Tibial nerve (tissue), 4 donors: ENCODE measurements around the gene FA2H. TPM values are rescaled to one million over a fixed set of nuclear protein-coding genes. Genes with fewer than 3 reads are reported as not detected.
A peak's percentile ranks its signal among the peaks of the same experiment; 100 is the strongest.

ENCODE experiments used
- DNase-seq, 2 donors: peaks; one replicate each; pipeline ENCODE4 v3.0.0-alpha.2; 2019; ENCODE audit warnings: low spot score in 2 of 2
- H3K27ac ChIP-seq, 4 donors: fragments of 200-600 bp; sonication (generic) in 3 of 4; one replicate each; pipeline ENCODE4 v1.5.1; 2017 to 2019; ENCODE audit warnings: mild to moderate bottlenecking in 1 of 4
- H3K27me3 ChIP-seq, 2 donors: fragments of 200-600 bp; sonication (generic) in 1 of 2; one replicate each; pipeline versions ENCODE4 v1.5.1 to v1.6.0; 2017 to 2019
- H3K36me3 ChIP-seq, 3 donors: fragments of 200-600 bp; sonication (generic); one replicate each; pipeline ENCODE4 v1.5.1; 2018 to 2019
- H3K4me1 ChIP-seq, 4 donors: fragments of 200-600 bp; sonication (generic) in 3 of 4; one replicate each; pipeline ENCODE4 v1.5.1; 2017 to 2019
- H3K4me3 ChIP-seq, 4 donors: fragments of 200-600 bp; sonication (generic) in 3 of 4; one replicate each; pipeline ENCODE4 v1.5.1; 2017 to 2019; ENCODE audit warnings: mild to moderate bottlenecking in 1 of 4, moderate library complexity in 1 of 4
- H3K9me3 ChIP-seq, 4 donors: fragments of 200-600 bp; sonication (generic) in 3 of 4; one replicate each; pipeline ENCODE4 v1.5.1; 2017 to 2019
- EP300 ChIP-seq, 2 donors: sonication (generic); formaldehyde crosslinking; IDR thresholded peaks; one replicate each; pipeline ENCODE4 v1.6.1; 2017; ENCODE audit warnings: antibody characterized with exemption in 2 of 2, mild to moderate bottlenecking in 1 of 2
- POLR2A ChIP-seq, 2 donors: fragments of 450-650 bp; IDR thresholded peaks; one replicate each; pipeline ENCODE4 v1.6.1; 2017; ENCODE audit warnings: antibody characterized with exemption in 2 of 2, mild to moderate bottlenecking in 2 of 2, moderate library complexity in 2 of 2
- WGBS, 2 donors: methylation state at CpG; one replicate each; pipeline ENCODE4 v1.1.5; 2018; 5-methylcytosine and 5-hydroxymethylcytosine counted together
- total RNA-seq, 4 donors: library from RNA; depleted of rRNA; stranded (reverse); fragments of >200 nt; gene quantifications; one replicate each; pipeline ENCODE4 v1.1.0, GENCODE V29; 2016
- TF ChIP-seq, protein P1 (sequence below), 5 experiments: fragments of 200-600 bp in 3 of 5; fragments of 450-650 bp in 2 of 5; sonication (generic) in 3 of 5; IDR thresholded peaks; one replicate each; pipeline ENCODE4 v1.5.1; 2016 to 2019; ENCODE audit warnings: antibody characterized with exemption in 5 of 5, mild to moderate bottlenecking in 3 of 5, moderate library complexity in 2 of 5

Gene FA2H
- total RNA-seq, 4 donors from 2014 or later: 11.9 to 31.6 (median 21.6) TPM

DNA sequence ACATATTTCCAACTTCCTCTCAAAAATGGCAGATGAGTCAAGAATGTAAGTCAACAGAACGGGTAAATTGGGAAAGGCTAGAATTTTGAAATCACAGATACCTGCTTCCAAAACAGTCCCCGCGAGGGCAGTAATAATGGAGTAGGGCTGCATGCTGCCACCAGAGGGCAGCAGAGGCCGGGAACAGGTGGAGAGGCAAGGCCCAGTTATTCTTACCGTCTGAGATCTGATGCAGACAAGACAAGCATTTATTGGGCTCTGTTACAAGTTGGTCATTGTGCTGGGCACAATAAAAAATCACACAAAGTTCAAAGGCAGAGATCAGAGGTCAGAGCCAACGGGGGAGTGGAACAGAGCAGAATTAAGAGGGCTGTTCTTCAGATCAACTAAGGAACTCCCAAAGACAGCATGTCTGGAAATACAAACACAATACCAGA, 65.2 kb downstream of the FA2H start:
- H3K9me3 ChIP-seq: no peaks in the 10 kb centered on the region
- 1% methylated on average over 6 of the region's 6 CpGs for WGBS, 2 donors
- peaks cover 0 to 15% (median 0%) of the 10 kb centered on the region in 4 donors for H3K4me1 ChIP-seq
- no peaks in the 10 kb centered on the region for H3K27me3 ChIP-seq
- peak; percentile 65 to 86 for DNase-seq
- H3K4me3 ChIP-seq: no peak overlapping the region
- no peaks in the 10 kb centered on the region for H3K36me3 ChIP-seq
- H3K27ac ChIP-seq: peak overlapping the region in 2 of 4 donors; percentile 48 to 63
- TF ChIP-seq EP300 (IDR thresholded peaks at IDR 0.05) (peak; percentile 42 to 73), POLR2A (IDR thresholded peaks at IDR 0.05) (no peak)
- TF ChIP-seq, protein P1, sequence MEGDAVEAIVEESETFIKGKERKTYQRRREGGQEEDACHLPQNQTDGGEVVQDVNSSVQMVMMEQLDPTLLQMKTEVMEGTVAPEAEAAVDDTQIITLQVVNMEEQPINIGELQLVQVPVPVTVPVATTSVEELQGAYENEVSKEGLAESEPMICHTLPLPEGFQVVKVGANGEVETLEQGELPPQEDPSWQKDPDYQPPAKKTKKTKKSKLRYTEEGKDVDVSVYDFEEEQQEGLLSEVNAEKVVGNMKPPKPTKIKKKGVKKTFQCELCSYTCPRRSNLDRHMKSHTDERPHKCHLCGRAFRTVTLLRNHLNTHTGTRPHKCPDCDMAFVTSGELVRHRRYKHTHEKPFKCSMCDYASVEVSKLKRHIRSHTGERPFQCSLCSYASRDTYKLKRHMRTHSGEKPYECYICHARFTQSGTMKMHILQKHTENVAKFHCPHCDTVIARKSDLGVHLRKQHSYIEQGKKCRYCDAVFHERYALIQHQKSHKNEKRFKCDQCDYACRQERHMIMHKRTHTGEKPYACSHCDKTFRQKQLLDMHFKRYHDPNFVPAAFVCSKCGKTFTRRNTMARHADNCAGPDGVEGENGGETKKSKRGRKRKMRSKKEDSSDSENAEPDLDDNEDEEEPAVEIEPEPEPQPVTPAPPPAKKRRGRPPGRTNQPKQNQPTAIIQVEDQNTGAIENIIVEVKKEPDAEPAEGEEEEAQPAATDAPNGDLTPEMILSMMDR (IDR thresholded peaks at IDR 0.05): peak; percentile 91 to 96 (median 93)

DNA sequence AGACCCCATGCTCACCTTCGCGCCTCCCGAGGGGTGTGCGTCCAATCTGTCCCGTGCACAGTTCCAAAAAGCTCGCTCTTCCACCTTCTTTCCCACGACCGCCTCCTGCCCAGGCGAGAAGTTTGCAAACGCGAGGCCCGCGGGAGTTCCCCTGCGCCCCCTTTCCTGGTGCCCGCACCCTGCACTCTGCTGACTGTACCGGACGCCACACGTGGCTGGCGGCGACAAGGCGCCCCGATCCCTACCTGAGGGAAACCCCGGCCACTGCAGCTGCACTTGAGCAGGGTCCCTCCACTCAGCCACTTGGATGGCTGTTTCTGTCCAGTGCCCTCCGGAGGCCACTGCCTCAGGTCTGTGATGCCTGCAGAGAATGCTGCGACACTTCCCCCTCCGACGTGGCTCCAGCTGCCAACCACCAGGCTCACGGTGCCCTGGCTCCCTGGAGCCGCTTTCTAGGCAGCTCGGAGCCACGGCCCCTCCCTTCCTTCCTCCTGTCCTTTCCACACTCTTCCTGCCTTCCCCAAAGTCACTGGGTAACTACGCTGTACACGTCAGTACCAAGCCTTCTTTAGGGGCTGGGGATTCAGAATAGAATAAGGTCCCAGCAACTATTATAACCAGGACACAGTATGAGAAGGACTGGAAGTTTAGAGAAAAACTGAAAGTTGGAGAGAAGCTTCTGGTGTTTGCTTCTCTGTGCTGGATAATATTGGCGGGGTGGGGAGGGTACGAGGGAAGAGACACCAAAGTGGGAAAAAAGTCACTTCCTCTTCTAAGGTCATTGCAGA, 74.0 kb downstream of the FA2H start, which contains the start of gene MLKL:
TSS of gene MLKL (minus strand) at position 425 of the 788 bp plus-strand sequence. CDS start 5,105 bp downstream, outside the sequence.
- peak; percentile 30 to 35 for DNase-seq
- no peaks in the 10 kb centered on the region for H3K9me3 ChIP-seq
- peak in 1 of 2 donors; percentile 53 for TF ChIP-seq EP300 (IDR thresholded peaks at IDR 0.05)
- TF ChIP-seq, protein P1 (IDR thresholded peaks at IDR 0.05): peak in 1 of 5 experiments; percentile 8
- TF ChIP-seq POLR2A (IDR thresholded peaks at IDR 0.05): no peak

DNA sequence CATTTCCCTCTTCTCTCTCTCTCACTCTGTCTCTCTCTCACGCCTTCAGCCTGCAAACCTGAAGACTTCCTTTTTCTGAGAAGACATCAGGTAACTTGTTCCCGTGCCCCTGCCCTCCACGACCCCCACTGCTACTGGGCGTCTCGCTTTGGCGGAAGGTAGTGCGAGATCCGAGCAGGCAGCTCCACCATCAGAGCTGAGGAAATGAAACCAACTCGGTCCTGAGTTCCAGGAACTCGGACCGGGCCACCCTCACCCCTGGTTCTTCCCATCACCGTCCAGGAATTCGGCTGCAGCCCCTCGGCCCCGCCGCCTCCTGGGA, 74.5 kb downstream of the FA2H start:
- TF ChIP-seq, protein P1 (IDR thresholded peaks at IDR 0.05): no peak
- no peak for TF ChIP-seq EP300 (IDR thresholded peaks at IDR 0.05)
- no peak for TF ChIP-seq POLR2A (IDR thresholded peaks at IDR 0.05)
- Histone ChIP-seq H3K4me3 (peak overlapping the region; percentile 61 to 91 (median 72)), H3K36me3 (peaks cover 0 to 4% (median 0%) of the 10 kb centered on the region in 3 donors), H3K9me3 (no peaks in the 10 kb centered on the region), H3K4me1 (peaks cover 0 to 29% (median 12%) of the 10 kb centered on the region in 4 donors), H3K27me3 (no peaks in the 10 kb centered on the region), H3K27ac (peak overlapping the region; percentile 70 to 92 (median 86))
- 1 to 3% methylated on average over 16 of the region's 16 CpGs for WGBS, 2 donors
- DNase-seq: no peak

More for the DNA sequence above, 74.0 kb downstream of the FA2H start, which contains the start of gene MLKL:
- H3K36me3 ChIP-seq: no peaks in the 10 kb centered on the region
- H3K4me3 ChIP-seq: peak within 1 kb of the TSS; percentile 61 to 91 (median 72)
- H3K27ac ChIP-seq: peak within 1 kb of the TSS; percentile 70 to 92 (median 86)
- H3K4me1 ChIP-seq: peaks cover 0 to 29% (median 12%) of the 10 kb centered on the region in 4 donors
- WGBS, 2 donors: 3 to 9% methylated on average over 19 to 34 of the region's 35 CpGs
- no peaks in the 10 kb centered on the region for H3K27me3 ChIP-seq

DNA sequence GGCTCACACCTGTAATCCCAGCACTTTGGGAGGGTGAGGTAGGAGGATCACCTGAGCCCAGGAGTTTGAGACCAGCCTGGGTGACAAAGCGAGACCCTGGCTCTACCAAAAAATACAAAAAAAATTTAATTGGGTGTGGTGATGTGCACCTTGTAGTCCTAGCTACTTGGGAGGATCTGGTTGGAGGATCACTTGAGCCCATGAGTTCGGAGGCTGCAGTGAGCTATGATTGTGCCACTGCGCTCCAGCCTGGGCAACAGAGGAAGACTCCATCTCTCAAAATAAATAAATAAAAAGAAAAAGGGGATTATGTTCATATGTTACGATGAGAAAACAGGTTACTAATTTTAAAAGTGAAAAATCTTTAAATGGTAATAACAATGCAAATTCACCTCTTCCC, 75.0 kb downstream of the FA2H start:
- peak overlapping the region in 3 of 4 donors; percentile 86 to 92 (median 87) for H3K27ac ChIP-seq
- peaks cover 0 to 6% (median 0%) of the 10 kb centered on the region in 3 donors for H3K36me3 ChIP-seq
- peak overlapping the region; percentile 61 to 91 (median 72) for H3K4me3 ChIP-seq
- WGBS, 2 donors: 80 to 83% methylated on average over 4 of the region's 4 CpGs
- no peaks in the 10 kb centered on the region for H3K9me3 ChIP-seq
- TF ChIP-seq POLR2A (IDR thresholded peaks at IDR 0.05): no peak
- no peak for TF ChIP-seq EP300 (IDR thresholded peaks at IDR 0.05)
- TF ChIP-seq, protein P1 (IDR thresholded peaks at IDR 0.05): no peak
- H3K27me3 ChIP-seq: no peaks in the 10 kb centered on the region
- peaks cover 0 to 29% (median 12%) of the 10 kb centered on the region in 4 donors for H3K4me1 ChIP-seq
- DNase-seq: no peak

DNA sequence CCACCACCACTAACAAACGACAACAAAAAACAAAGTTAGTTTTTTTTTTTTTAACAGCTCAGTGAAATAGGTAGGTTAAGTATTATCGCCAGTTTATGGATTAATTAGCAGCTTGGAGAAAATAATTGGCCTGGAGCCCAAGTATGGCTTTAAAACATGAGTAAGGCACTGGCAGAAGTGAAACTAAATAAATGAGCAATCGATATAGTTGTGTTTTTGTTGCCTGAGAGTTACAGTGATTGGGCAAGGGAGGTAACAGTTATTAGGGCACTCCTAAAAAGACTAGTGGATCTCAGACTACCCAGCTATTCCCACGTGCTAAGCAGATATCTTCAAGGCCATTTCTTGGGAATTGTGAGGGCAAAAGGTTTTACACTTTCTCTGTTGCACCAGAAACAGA, 76.4 kb downstream of the FA2H start:
- 63 to 65% methylated on average over 4 of the region's 4 CpGs for WGBS, 2 donors
- H3K4me3 ChIP-seq: no peak overlapping the region
- peak overlapping the region in 1 of 4 donors; percentile 27 for H3K27ac ChIP-seq
- DNase-seq: no peak
- no peaks in the 10 kb centered on the region for H3K27me3 ChIP-seq
- peaks cover 0 to 14% (median 0%) of the 10 kb centered on the region in 3 donors for H3K36me3 ChIP-seq
- no peak for TF ChIP-seq EP300 (IDR thresholded peaks at IDR 0.05)
- no peak for TF ChIP-seq POLR2A (IDR thresholded peaks at IDR 0.05)
- TF ChIP-seq, protein P1 (IDR thresholded peaks at IDR 0.05): no peak
- no peaks in the 10 kb centered on the region for H3K9me3 ChIP-seq
- peaks cover 0 to 29% (median 12%) of the 10 kb centered on the region in 4 donors for H3K4me1 ChIP-seq
